ENCODE results near the gene APH1B.

GRCh38 chr15:63331456-63331855, 54.1 kb downstream of the APH1B start:
- TF ChIP-seq EZH2 (IDR thresholded peaks at IDR 0.05; ENCODE audit: low read depth) = no peak
- no peak for TF ChIP-seq CTCF (conservative IDR thresholded peaks at IDR 0.05)
